Measurements from ENCODE around the gene MMS22L. TPM values are rescaled to one million over a fixed set of nuclear protein-coding genes. Genes with fewer than 3 reads are reported as not detected.

The MMS22L gene
- total and polyA plus RNA-seq, 10 of the 15 experiments (the other 5 are each of a cell fraction or from before 2014, with no cell fraction given) = 5.0 to 33.9 (median 18.7) TPM

DNA sequence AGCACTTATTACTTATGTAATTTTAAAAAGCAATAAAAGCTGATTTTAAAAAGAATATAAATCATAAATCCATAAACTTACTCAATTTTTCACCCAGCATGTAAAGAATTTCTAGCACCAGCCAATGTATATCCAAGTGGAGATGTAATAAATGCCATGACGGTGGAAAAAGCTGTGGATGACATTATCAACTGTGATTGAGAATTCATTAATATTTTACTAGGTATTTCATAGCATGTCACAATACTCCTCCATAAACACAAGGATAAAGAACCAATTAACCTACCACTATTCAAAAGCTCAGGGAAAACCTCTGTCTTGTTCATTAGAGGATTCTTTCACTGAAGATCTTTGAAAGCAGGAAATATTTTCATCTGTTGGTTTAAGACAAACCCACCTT, 13.2 kb downstream of the MMS22L start:
- Histone ChIP-seq H3K9ac (ENCODE audit: control insufficient read depth, insufficient read depth, low read length) (no peak overlapping the region), H3K4me1 (ENCODE audit: control insufficient read depth, insufficient read depth, low read length) (no peaks in the 10 kb centered on the region; the same call in 1 of the 2 replicates), H3K27ac (ENCODE audit: control insufficient read depth, insufficient read depth) (no peak overlapping the region), H3K4me2 (ENCODE audit: control insufficient read depth, insufficient read depth) (no peak overlapping the region), H2AFZ (ENCODE audit: control insufficient read depth, low read depth, low read length) (no peak overlapping the region), H3K27me3 (replicated peaks in 1 of 2; ENCODE audit: control insufficient read depth in 2 of 2, insufficient read depth in 2 of 2, low read length in 1 of 2) (no peaks in the 10 kb centered on the region), H4K20me1 (ENCODE audit: control insufficient read depth, insufficient read depth) (no peaks in the 10 kb centered on the region), H3K79me2 (ENCODE audit: control insufficient read depth, insufficient read depth, low read length) (peaks cover 1% of the 10 kb centered on the region; the same call in 1 of the 2 replicates), H3K4me3 (no peak overlapping the region), H3K36me3 (ENCODE audit: control insufficient read depth in 2 of 2, insufficient read depth in 2 of 2, low read length in 1 of 2) (peaks cover 0 to 17% of the 10 kb centered on the region in 2 experiments; a peak in 1 of 4 replicates), H3K9me3 (replicated peaks; ENCODE audit: control insufficient read depth, insufficient read depth, low read length) (peaks cover 7% of the 10 kb centered on the region; the same call in 2 of the 3 replicates)
- BruUV-seq (replicated peaks) = no TSS peak
- in situ Hi-C loops (cut with MboI) (no loop called here), intact Hi-C loops (cut with micrococcal nuclease; ENCODE audit: unreplicated experiment) (no loop called here)
- ChIA-PET RAD21 (ENCODE audit: unreplicated experiment) (no interaction called here), POLR2A (interaction anchor here (0.7 kb wide), 1 partner anchor 65 kb away, joined by 3 read pairs; no protein-coding TSS in a partner anchor), CTCF (no interaction called here), SMC1A (ENCODE audit: uncharacterized antibody, unreplicated experiment) (interaction anchor here (1.8 kb wide), 1 partner anchor 18 kb away, joined by 5 read pairs; no protein-coding TSS in a partner anchor)
- DNase-seq (ENCODE audit: low read depth, low spot score) = no peak
- no peak for FAIRE-seq
- no peak for ATAC-seq
- 100% methylated on average over 1 of the region's 1 CpG for WGBS (ENCODE audit: insufficient coverage, insufficient replicate concordance, low lambda C conversion rate, missing lambda C conversion rate)
- no peak for TF ChIP-seq ATF7 (IDR thresholded peaks at IDR 0.05; ENCODE audit: low read depth)

DNA sequence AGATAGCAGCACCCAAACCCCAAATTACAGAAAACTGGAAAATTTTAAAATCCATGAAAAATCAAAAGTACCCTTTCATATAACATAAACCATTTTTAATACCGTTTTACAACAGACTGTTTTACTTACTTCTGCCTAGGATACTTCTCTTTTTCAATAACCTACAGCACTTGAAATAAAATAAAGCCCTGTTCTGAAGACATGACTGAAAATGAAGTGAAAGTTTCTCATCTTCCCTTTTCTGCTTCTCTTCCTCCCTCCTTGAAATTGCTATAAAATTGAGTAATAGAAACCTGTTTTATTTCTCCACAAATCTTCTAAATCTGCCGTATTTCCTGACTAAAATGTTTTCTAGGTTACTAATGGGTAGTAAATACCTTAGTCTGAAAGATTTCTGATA, 20.3 kb downstream of the MMS22L start:
- Histone ChIP-seq H3K36me3 (ENCODE audit: control insufficient read depth in 2 of 2, insufficient read depth in 2 of 2, low read length in 1 of 2) (peaks cover 0 to 20% of the 10 kb centered on the region in 2 experiments; a peak in 3 of 4 replicates), H3K4me2 (ENCODE audit: control insufficient read depth, insufficient read depth) (no peak overlapping the region), H3K4me1 (ENCODE audit: control insufficient read depth, insufficient read depth, low read length) (no peaks in the 10 kb centered on the region), H3K4me3 (no peak overlapping the region), H3K27ac (ENCODE audit: control insufficient read depth, insufficient read depth) (no peak overlapping the region), H3K9ac (ENCODE audit: control insufficient read depth, insufficient read depth, low read length) (no peak overlapping the region), H3K9me3 (replicated peaks; ENCODE audit: control insufficient read depth, insufficient read depth, low read length) (peaks cover 8% of the 10 kb centered on the region; the same call in 2 of the 3 replicates), H2AFZ (ENCODE audit: control insufficient read depth, low read depth, low read length) (no peak overlapping the region), H4K20me1 (ENCODE audit: control insufficient read depth, insufficient read depth) (no peaks in the 10 kb centered on the region), H3K79me2 (ENCODE audit: control insufficient read depth, insufficient read depth, low read length) (peaks cover 1% of the 10 kb centered on the region; the same call in 1 of the 2 replicates), H3K27me3 (replicated peaks in 1 of 2; ENCODE audit: control insufficient read depth in 2 of 2, insufficient read depth in 2 of 2, low read length in 1 of 2) (no peaks in the 10 kb centered on the region)
- ATAC-seq (no peak), FAIRE-seq (peak; percentile 13), DNase-seq (ENCODE audit: low read depth, low spot score) (no peak)
- ChIA-PET CTCF (no interaction called here), SMC1A (ENCODE audit: uncharacterized antibody, unreplicated experiment) (no interaction called here), POLR2A (interaction anchor here (0.7 kb wide), 1 partner anchor 26 kb away, joined by 4 read pairs; no protein-coding TSS in a partner anchor), RAD21 (ENCODE audit: unreplicated experiment) (no interaction called here)
- intact Hi-C loops (cut with micrococcal nuclease; ENCODE audit: unreplicated experiment) = no loop called here
- no TSS peak for BruUV-seq (replicated peaks)
- in situ Hi-C loops (cut with MboI) = no loop called here
- WGBS (ENCODE audit: insufficient coverage, insufficient replicate concordance, low lambda C conversion rate, missing lambda C conversion rate) = 68% methylated on average over 2 of the region's 2 CpGs
- TF ChIP-seq, protein P1, sequence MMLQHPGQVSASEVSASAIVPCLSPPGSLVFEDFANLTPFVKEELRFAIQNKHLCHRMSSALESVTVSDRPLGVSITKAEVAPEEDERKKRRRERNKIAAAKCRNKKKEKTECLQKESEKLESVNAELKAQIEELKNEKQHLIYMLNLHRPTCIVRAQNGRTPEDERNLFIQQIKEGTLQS (IDR thresholded peaks at IDR 0.05; ENCODE audit: borderline replicate concordance, extremely low read depth, low read depth, low read length) = no peak
- TF ChIP-seq, protein P2, sequence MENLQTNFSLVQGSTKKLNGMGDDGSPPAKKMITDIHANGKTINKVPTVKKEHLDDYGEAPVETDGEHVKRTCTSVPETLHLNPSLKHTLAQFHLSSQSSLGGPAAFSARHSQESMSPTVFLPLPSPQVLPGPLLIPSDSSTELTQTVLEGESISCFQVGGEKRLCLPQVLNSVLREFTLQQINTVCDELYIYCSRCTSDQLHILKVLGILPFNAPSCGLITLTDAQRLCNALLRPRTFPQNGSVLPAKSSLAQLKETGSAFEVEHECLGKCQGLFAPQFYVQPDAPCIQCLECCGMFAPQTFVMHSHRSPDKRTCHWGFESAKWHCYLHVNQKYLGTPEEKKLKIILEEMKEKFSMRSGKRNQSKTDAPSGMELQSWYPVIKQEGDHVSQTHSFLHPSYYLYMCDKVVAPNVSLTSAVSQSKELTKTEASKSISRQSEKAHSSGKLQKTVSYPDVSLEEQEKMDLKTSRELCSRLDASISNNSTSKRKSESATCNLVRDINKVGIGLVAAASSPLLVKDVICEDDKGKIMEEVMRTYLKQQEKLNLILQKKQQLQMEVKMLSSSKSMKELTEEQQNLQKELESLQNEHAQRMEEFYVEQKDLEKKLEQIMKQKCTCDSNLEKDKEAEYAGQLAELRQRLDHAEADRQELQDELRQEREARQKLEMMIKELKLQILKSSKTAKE (IDR thresholded peaks at IDR 0.05; ENCODE audit: low read depth, poor library complexity, severe bottlenecking) = no peak
- no peak for TF ChIP-seq PAX5 (IDR thresholded peaks at IDR 0.05; ENCODE audit: borderline replicate concordance, low read depth, low read length)
- no peak for TF ChIP-seq BMI1 (IDR thresholded peaks at IDR 0.05; ENCODE audit: borderline replicate concordance)
- no peak for TF ChIP-seq HCFC1 (IDR thresholded peaks at IDR 0.05; ENCODE audit: low read length)
- no peak for TF ChIP-seq MYC (IDR thresholded peaks at IDR 0.05; ENCODE audit: insufficient read depth, insufficient read length, insufficient replicate concordance, low read length, severe bottlenecking)
- no peak for TF ChIP-seq ASH2L (IDR thresholded peaks at IDR 0.05; ENCODE audit: borderline replicate concordance, low read depth)
- TF ChIP-seq KLF5 (IDR thresholded peaks at IDR 0.05; ENCODE audit: partially characterized antibody) = no peak
- TF ChIP-seq NBN (IDR thresholded peaks at IDR 0.05) = no peak
- TF ChIP-seq, protein P3, sequence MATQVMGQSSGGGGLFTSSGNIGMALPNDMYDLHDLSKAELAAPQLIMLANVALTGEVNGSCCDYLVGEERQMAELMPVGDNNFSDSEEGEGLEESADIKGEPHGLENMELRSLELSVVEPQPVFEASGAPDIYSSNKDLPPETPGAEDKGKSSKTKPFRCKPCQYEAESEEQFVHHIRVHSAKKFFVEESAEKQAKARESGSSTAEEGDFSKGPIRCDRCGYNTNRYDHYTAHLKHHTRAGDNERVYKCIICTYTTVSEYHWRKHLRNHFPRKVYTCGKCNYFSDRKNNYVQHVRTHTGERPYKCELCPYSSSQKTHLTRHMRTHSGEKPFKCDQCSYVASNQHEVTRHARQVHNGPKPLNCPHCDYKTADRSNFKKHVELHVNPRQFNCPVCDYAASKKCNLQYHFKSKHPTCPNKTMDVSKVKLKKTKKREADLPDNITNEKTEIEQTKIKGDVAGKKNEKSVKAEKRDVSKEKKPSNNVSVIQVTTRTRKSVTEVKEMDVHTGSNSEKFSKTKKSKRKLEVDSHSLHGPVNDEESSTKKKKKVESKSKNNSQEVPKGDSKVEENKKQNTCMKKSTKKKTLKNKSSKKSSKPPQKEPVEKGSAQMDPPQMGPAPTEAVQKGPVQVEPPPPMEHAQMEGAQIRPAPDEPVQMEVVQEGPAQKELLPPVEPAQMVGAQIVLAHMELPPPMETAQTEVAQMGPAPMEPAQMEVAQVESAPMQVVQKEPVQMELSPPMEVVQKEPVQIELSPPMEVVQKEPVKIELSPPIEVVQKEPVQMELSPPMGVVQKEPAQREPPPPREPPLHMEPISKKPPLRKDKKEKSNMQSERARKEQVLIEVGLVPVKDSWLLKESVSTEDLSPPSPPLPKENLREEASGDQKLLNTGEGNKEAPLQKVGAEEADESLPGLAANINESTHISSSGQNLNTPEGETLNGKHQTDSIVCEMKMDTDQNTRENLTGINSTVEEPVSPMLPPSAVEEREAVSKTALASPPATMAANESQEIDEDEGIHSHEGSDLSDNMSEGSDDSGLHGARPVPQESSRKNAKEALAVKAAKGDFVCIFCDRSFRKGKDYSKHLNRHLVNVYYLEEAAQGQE (IDR thresholded peaks at IDR 0.05; ENCODE audit: low read depth, low read length) = no peak
